K562 (cell line): ENCODE measurements around the gene C1orf167. TPM values are rescaled to one million over a fixed set of nuclear protein-coding genes. Genes with fewer than 3 reads are reported as not detected.

Experiments
- BCL6 ChIP-seq: fragments of 250-450 bp; sonication (Bioruptor Pico); IDR thresholded peaks from 2 replicates; pipeline ENCODE4 v1.4.0; 2020
- ESRRB ChIP-seq: fragments of 250-450 bp; sonication (Bioruptor Pico); IDR thresholded peaks from 2 replicates; pipeline ENCODE4 v1.5.0; 2020; ENCODE audit warnings: mild to moderate bottlenecking, moderate library complexity, borderline replicate concordance
- ETV6 ChIP-seq, 3 experiments: fragments of 150-350 bp in 1 of 3; sonication (generic) in 1 of 3; formaldehyde crosslinking in 1 of 3; IDR thresholded peaks; 2 replicates each; pipeline versions ENCODE4 v1.6.1 to v1.8.0; 2014 to 2022; ENCODE audit warnings: borderline replicate concordance in 2 of 3, low read depth in 2 of 3, antibody characterized with exemption in 1 of 3, low read length in 1 of 3, mild to moderate bottlenecking in 1 of 3, missing genetic modification reagents in 1 of 3
- RBFOX2 ChIP-seq: fragments of 200-400 bp; formaldehyde crosslinking; IDR thresholded peaks from 2 replicates; pipeline ENCODE4 v1.6.1; 2017; ENCODE audit warnings: low read depth, mild to moderate bottlenecking, low read length, moderate library complexity
- TARDBP ChIP-seq: fragments of 450-650 bp; IDR thresholded peaks from 2 replicates; pipeline ENCODE4 v1.6.1; 2016
- ZNF263 ChIP-seq: sonication (generic); formaldehyde crosslinking; IDR thresholded peaks from 2 replicates; pipeline ENCODE4 v1.8.0; 2022; ENCODE audit warnings: mild to moderate bottlenecking, missing genetic modification reagents, borderline replicate concordance
- ZNF354B ChIP-seq: fragments of 250-450 bp; sonication (Bioruptor Pico); IDR thresholded peaks from 2 replicates; pipeline ENCODE4 v1.4.0; 2020
- polyA plus RNA-seq, 8 experiments: library from polyadenylated mRNA; depleted of rRNA in 4 of 8; stranded (reverse) in 5 of 8; unstranded in 3 of 8; fragments of >200 nt; fragmentation: Nextera tagmentation in 2 of 8; fragmentation: Illumina TruSeq in 1 of 8; extraction: Ambion mirVana in 2 of 8; extraction: Trizol in 1 of 8; gene quantifications; 2 replicates each; pipeline versions ENCODE4 v1.2.1 to v1.2.3, GENCODE V29; 2011 to 2014; ENCODE audit warnings: inconsistent platforms in 1 of 8, missing spikeins in 1 of 8
- total RNA-seq, 7 experiments: library from RNA; depleted of rRNA in 6 of 7; stranded (reverse); fragments of >200 nt in 6 of 7; fragmentation: Illumina TruSeq in 2 of 7; extraction: Trizol in 2 of 7; gene quantifications; 2 replicates each; pipeline versions ENCODE4 v1.2.1 to v1.2.3, GENCODE V29; 2011 to 2021; ENCODE audit warnings: low replicate concordance in 1 of 7
- TF ChIP-seq, protein P1 (sequence below): fragments of 250-450 bp; sonication (Bioruptor Pico); IDR thresholded peaks from 2 replicates; pipeline ENCODE4 v1.6.1; 2021; ENCODE audit warnings: mild to moderate bottlenecking
- TF ChIP-seq, protein P2 (sequence below): sonication (generic); formaldehyde crosslinking; IDR thresholded peaks from 2 replicates; pipeline ENCODE4 v1.8.0; 2022; ENCODE audit warnings: mild to moderate bottlenecking, missing genetic modification reagents
- TF ChIP-seq, protein P3 (sequence below), 3 experiments: fragments of 200-800 bp in 1 of 3; fragments of 250-450 bp in 1 of 3; fragments of 450-650 bp in 1 of 3; sonication (Bioruptor Pico) in 1 of 3; sonication (Bioruptor generic) in 1 of 3; formaldehyde crosslinking in 1 of 3; IDR thresholded peaks; 2 replicates each; pipeline versions ENCODE4 v1.6.1 to v1.8.0; 2016 to 2022; ENCODE audit warnings: mild to moderate bottlenecking in 2 of 3, missing genetic modification characterization in 2 of 3, missing compliant biosample characterization in 1 of 3, moderate library complexity in 1 of 3
- TF ChIP-seq, protein P4 (sequence below): fragments of 450-650 bp; formaldehyde crosslinking; conservative IDR thresholded peaks from 2 replicates; pipeline ENCODE4 v1.4.0; 2022; ENCODE audit warnings: mild to moderate bottlenecking, missing genetic modification characterization
- TF ChIP-seq, protein P5 (sequence below): IDR thresholded peaks from 3 replicates; pipeline ENCODE4 v1.6.1; 2011; ENCODE audit warnings: borderline replicate concordance, mild to moderate bottlenecking; ENCODE audit not compliant: insufficient read length, insufficient read depth

Gene C1orf167
- total and polyA plus RNA-seq, 9 of the 15 experiments (the other 6 are each of a cell fraction or from before 2014, with no cell fraction given), result 0.22 to 0.86 (median 0.31) TPM; not detected in 2

DNA sequence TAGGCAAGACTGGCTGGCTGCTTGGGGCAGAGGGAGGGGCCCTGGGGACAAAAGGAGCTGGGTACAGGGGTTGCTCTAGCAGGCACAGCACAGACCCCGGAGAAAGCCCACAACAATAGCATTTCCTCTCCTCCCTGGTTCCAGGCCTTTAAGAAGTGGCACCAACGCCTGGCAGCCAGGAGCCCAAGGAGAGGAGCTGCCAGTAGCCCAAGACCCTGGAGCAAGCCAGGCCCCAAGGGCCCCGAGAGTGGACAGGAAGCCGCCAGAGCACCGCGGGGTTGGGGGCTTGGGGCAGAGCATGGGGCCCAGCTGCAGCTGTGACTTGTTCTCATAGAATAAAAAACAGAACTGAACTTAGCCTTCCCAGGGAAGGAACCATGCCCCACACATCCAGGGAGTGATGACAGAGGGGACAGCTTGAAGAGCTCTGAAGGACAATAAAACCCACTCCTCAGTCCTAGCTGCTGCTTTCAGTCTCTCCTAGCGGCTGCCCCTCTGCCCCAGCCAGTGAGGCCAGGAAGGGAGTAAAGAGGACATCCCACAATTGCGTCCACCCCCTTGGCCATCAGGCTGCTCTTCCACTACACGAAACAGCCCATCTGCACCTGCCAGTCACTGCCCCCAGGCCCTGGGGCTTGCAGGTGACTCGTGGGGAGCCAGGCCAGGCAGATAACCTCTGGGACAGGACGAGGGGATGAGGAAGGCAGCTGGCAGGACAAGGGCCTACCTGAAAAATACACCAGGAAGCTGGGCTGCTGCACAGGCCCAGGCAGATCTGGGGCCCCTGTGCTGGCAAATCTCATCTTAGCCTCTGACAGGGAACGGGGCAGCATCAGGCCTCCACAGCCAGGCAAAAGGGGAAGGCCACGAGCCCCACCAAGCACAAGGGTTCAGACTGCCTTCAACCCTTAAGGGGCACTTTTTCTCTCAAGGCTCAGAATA lies 27.4 kb downstream of the C1orf167 start (continued):
- TF ChIP-seq, protein P1, sequence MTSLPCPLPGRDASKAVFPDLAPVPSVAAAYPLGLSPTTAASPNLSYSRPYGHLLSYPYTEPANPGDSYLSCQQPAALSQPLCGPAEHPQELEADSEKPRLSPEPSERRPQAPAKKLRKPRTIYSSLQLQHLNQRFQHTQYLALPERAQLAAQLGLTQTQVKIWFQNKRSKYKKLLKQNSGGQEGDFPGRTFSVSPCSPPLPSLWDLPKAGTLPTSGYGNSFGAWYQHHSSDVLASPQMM, result no peak
- TF ChIP-seq ZNF354B, result no peak
- no peak for TF ChIP-seq ETV6 (IDR thresholded peaks at IDR 0.05; ENCODE audit: borderline replicate concordance in 1 of 2, low read depth in 2 of 2, low read length in 1 of 2)
- no peak for TF ChIP-seq ETV6 (CRISPR knock-in tag; IDR thresholded peaks at IDR 0.05; ENCODE audit: borderline replicate concordance)
- TF ChIP-seq TARDBP, result 0 out of 2 replicates have a peak, but pooled peaks have one; percentile 13
- TF ChIP-seq, protein P2, sequence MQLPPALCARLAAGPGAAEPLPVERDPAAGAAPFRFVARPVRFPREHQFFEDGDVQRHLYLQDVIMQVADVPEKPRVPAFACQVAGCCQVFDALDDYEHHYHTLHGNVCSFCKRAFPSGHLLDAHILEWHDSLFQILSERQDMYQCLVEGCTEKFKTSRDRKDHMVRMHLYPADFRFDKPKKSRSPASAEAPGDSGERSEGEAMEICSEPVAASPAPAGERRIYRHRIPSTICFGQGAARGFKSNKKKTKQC (CRISPR knock-in tag), result 0 out of 2 replicates have a peak, but pooled peaks have one; percentile 33
- TF ChIP-seq, protein P3, sequence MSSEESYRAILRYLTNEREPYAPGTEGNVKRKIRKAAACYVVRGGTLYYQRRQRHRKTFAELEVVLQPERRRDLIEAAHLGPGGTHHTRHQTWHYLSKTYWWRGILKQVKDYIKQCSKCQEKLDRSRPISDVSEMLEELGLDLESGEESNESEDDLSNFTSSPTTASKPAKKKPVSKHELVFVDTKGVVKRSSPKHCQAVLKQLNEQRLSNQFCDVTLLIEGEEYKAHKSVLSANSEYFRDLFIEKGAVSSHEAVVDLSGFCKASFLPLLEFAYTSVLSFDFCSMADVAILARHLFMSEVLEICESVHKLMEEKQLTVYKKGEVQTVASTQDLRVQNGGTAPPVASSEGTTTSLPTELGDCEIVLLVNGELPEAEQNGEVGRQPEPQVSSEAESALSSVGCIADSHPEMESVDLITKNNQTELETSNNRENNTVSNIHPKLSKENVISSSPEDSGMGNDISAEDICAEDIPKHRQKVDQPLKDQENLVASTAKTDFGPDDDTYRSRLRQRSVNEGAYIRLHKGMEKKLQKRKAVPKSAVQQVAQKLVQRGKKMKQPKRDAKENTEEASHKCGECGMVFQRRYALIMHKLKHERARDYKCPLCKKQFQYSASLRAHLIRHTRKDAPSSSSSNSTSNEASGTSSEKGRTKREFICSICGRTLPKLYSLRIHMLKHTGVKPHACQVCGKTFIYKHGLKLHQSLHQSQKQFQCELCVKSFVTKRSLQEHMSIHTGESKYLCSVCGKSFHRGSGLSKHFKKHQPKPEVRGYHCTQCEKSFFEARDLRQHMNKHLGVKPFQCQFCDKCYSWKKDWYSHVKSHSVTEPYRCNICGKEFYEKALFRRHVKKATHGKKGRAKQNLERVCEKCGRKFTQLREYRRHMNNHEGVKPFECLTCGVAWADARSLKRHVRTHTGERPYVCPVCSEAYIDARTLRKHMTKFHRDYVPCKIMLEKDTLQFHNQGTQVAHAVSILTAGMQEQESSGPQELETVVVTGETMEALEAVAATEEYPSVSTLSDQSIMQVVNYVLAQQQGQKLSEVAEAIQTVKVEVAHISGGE (CRISPR knock-in tag; IDR thresholded peaks at IDR 0.05), result no peak
- no peak for TF ChIP-seq ESRRB (CRISPR knock-in tag)
- TF ChIP-seq, protein P4, sequence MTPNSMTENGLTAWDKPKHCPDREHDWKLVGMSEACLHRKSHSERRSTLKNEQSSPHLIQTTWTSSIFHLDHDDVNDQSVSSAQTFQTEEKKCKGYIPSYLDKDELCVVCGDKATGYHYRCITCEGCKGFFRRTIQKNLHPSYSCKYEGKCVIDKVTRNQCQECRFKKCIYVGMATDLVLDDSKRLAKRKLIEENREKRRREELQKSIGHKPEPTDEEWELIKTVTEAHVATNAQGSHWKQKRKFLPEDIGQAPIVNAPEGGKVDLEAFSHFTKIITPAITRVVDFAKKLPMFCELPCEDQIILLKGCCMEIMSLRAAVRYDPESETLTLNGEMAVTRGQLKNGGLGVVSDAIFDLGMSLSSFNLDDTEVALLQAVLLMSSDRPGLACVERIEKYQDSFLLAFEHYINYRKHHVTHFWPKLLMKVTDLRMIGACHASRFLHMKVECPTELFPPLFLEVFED (CRISPR knock-in tag), result no peak
- peak; percentile 53; the same call in 1 of the 2 replicates for TF ChIP-seq RBFOX2
- no peak for TF ChIP-seq BCL6 (CRISPR knock-in tag)
- 0 out of 2 replicates have a peak, but pooled peaks have one; percentile 17 for TF ChIP-seq ZNF263 (CRISPR knock-in tag)
- TF ChIP-seq, protein P5, sequence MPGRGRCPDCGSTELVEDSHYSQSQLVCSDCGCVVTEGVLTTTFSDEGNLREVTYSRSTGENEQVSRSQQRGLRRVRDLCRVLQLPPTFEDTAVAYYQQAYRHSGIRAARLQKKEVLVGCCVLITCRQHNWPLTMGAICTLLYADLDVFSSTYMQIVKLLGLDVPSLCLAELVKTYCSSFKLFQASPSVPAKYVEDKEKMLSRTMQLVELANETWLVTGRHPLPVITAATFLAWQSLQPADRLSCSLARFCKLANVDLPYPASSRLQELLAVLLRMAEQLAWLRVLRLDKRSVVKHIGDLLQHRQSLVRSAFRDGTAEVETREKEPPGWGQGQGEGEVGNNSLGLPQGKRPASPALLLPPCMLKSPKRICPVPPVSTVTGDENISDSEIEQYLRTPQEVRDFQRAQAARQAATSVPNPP, result no peak
